CD4-positive, alpha-beta memory T cell (primary cell): Measurements from ENCODE around the gene GPR153. TPM values are rescaled to one million over a fixed set of nuclear protein-coding genes. Genes with fewer than 3 reads are reported as not detected.

ENCODE experiments used
- CTCF ChIA-PET: fragments of 350-600 bp; sonication (Branson Sonifier 250); formaldehyde crosslinking; loops from one replicate; lab custom pipeline; 2021; ENCODE audit warnings: inconsistent platforms; ENCODE audit not compliant: partially characterized antibody; lab: Charles Lee
- POLR2A ChIA-PET: fragments of 350-600 bp; sonication (Branson Sonifier 250); formaldehyde crosslinking; loops from one replicate; lab custom pipeline; 2021; ENCODE audit not compliant: partially characterized antibody; lab: Charles Lee
- DNase-seq, 5 donors: peaks; one replicate each; pipeline versions ENCODE4 v3.0.0 to v3.0.0-alpha.2; 2020 to 2022; ENCODE audit warnings: mixed read lengths in 1 of 5
- H3K27ac ChIP-seq: one replicate; pipeline ENCODE4 v1.7.0; 2013; ENCODE audit warnings: low read depth, low read length
- H3K27me3 ChIP-seq: 2 replicates; pipeline ENCODE4 v1.7.0; 2013; ENCODE audit warnings: mild to moderate bottlenecking, low read length, moderate library complexity; ENCODE audit not compliant: insufficient read depth
- H3K36me3 ChIP-seq: 2 replicates; pipeline ENCODE4 v1.7.0; 2013; ENCODE audit warnings: mild to moderate bottlenecking, low read length, moderate library complexity; ENCODE audit not compliant: insufficient read depth
- H3K4me1 ChIP-seq: 2 replicates; pipeline ENCODE4 v1.7.0; 2013; ENCODE audit warnings: mild to moderate bottlenecking, low read length, moderate library complexity; ENCODE audit not compliant: insufficient read depth
- H3K4me3 ChIP-seq, 2 donors: one replicate each; pipeline ENCODE4 v1.7.0; 2013; ENCODE audit warnings: low read length in 2 of 2, mild to moderate bottlenecking in 1 of 2
- H3K9me3 ChIP-seq, 2 donors: one replicate each; pipeline ENCODE4 v1.7.0; 2013; ENCODE audit warnings: low read length in 2 of 2, control low read depth in 1 of 2; ENCODE audit not compliant: control insufficient read depth in 1 of 2
- H3K27ac Mint-ChIP-seq, 7 donors: one replicate each; pipeline ENCODE4 v1.8.0; 2020 to 2021; ENCODE audit warnings: mixed read lengths in 7 of 7, mild to moderate bottlenecking in 6 of 7, inconsistent platforms in 3 of 7, moderate library complexity in 3 of 7
- H3K27me3 Mint-ChIP-seq, 2 donors: one replicate each; pipeline ENCODE4 v1.8.0; 2020 to 2021; ENCODE audit warnings: mixed read lengths in 2 of 2
- H3K36me3 Mint-ChIP-seq, 2 donors: one replicate each; pipeline ENCODE4 v1.8.0; 2020 to 2021; ENCODE audit warnings: mixed read lengths in 2 of 2, inconsistent platforms in 1 of 2, mild to moderate bottlenecking in 1 of 2
- H3K4me1 Mint-ChIP-seq, 4 donors: one replicate each; pipeline ENCODE4 v1.8.0; 2020 to 2021; ENCODE audit warnings: mixed read lengths in 4 of 4, mild to moderate bottlenecking in 1 of 4
- H3K4me3 Mint-ChIP-seq, 8 donors: one replicate each; pipeline ENCODE4 v1.8.0; 2020 to 2021; ENCODE audit warnings: mixed read lengths in 8 of 8, mild to moderate bottlenecking in 7 of 8, moderate library complexity in 6 of 8, inconsistent platforms in 3 of 8
- H3K9me3 Mint-ChIP-seq, 8 donors: one replicate each; pipeline ENCODE4 v1.8.0; 2020 to 2021; ENCODE audit warnings: mixed read lengths in 8 of 8, mild to moderate bottlenecking in 5 of 8, inconsistent platforms in 3 of 8, moderate library complexity in 1 of 8
- intact Hi-C: fragments of 100-400 bp; cut with micrococcal nuclease; formaldehyde crosslinking; loops from one replicate; pipeline ENCODE4 v1.15.1; 2023
- polyA plus RNA-seq, 2 donors: library from polyadenylated mRNA; unstranded; fragments of 300-500 nt; fragmentation: Illumina TruSeq; gene quantifications; one replicate each; pipeline ENCODE4 v1.2.3, GENCODE V29; 2021
- total RNA-seq, 2 experiments: library from RNA; stranded (reverse); gene quantifications; one replicate each; pipeline ENCODE4 v1.2.3, GENCODE V29; 2021

GPR153 gene
- total and polyA plus RNA-seq, 4 experiments from 2014 or later, result 0.32 to 0.33 TPM; not detected in 2

- Mint-ChIP-seq H3K27ac (no peak overlapping the region), H3K4me1 (no peaks in the 10 kb centered on the region), H3K4me3 (no peak overlapping the region), H3K9me3 (no peaks in the 10 kb centered on the region), H3K27me3 (no peaks in the 10 kb centered on the region), H3K36me3 (peaks cover 0 to 7% of the 10 kb centered on the region in 2 donors)
- no peak for DNase-seq
- intact Hi-C loops, result no loop called here
- Histone ChIP-seq H3K27me3 (no peaks in the 10 kb centered on the region), H3K4me1 (no peaks in the 10 kb centered on the region), H3K9me3 (no peaks in the 10 kb centered on the region), H3K36me3 (no peaks in the 10 kb centered on the region), H3K27ac (no peak overlapping the region), H3K4me3 (no peak overlapping the region)
- CTCF ChIA-PET, result no interaction called here
- POLR2A ChIA-PET, result no interaction called here
These were observed 18.2 kb upstream of the GPR153 start for GRCh38 chr1:6279066-6279465.

- Mint-ChIP-seq H3K9me3 (no peaks in the 10 kb centered on the region), H3K4me1 (no peaks in the 10 kb centered on the region), H3K27ac (no peak overlapping the region), H3K36me3 (peaks cover 0 to 7% of the 10 kb centered on the region in 2 donors), H3K4me3 (no peak overlapping the region), H3K27me3 (no peaks in the 10 kb centered on the region)
- intact Hi-C loops, result no loop called here
- no peaks in the 10 kb centered on the region for H3K9me3 ChIP-seq
- no peaks in the 10 kb centered on the region for H3K4me1 ChIP-seq
- DNase-seq, result no peak
- no peaks in the 10 kb centered on the region for H3K36me3 ChIP-seq
- no peak overlapping the region for H3K27ac ChIP-seq
- H3K27me3 ChIP-seq, result no peaks in the 10 kb centered on the region
- ChIA-PET POLR2A (no interaction called here), CTCF (no interaction called here)
- no peak overlapping the region for H3K4me3 ChIP-seq
These were observed 17.4 kb upstream of the GPR153 start for GRCh38 chr1:6278263-6278662.

- Histone ChIP-seq H3K36me3 (no peaks in the 10 kb centered on the region), H3K4me1 (no peaks in the 10 kb centered on the region), H3K27me3 (no peaks in the 10 kb centered on the region), H3K27ac (no peak overlapping the region), H3K4me3 (no peak overlapping the region), H3K9me3 (no peaks in the 10 kb centered on the region)
- no peak overlapping the region for H3K4me3 Mint-ChIP-seq
- H3K27ac Mint-ChIP-seq, result no peak overlapping the region
- no peaks in the 10 kb centered on the region for H3K27me3 Mint-ChIP-seq
- DNase-seq, result no peak
- intact Hi-C loops, result no loop called here
- H3K36me3 Mint-ChIP-seq, result peaks cover 0 to 7% of the 10 kb centered on the region in 2 donors
- H3K4me1 Mint-ChIP-seq, result no peaks in the 10 kb centered on the region
- ChIA-PET CTCF (no interaction called here), POLR2A (no interaction called here)
- H3K9me3 Mint-ChIP-seq, result no peaks in the 10 kb centered on the region
These were observed 16.1 kb upstream of the GPR153 start for GRCh38 chr1:6276811-6277555.

- H3K4me1 ChIP-seq, result no peaks in the 10 kb centered on the region
- no peaks in the 10 kb centered on the region for H3K27me3 Mint-ChIP-seq
- POLR2A ChIA-PET, result no interaction called here
These were observed 15.2 kb upstream of the GPR153 start for GRCh38 chr1:6275826-6276782.

GRCh38 chr1:6274622-6275139 is 13.8 kb upstream of the GPR153 start:
- H3K36me3 ChIP-seq, result no peaks in the 10 kb centered on the region
- DNase-seq, result no peak
- intact Hi-C loops, result no loop called here
- no peaks in the 10 kb centered on the region for H3K27me3 ChIP-seq
- H3K27me3 Mint-ChIP-seq, result no peaks in the 10 kb centered on the region
- H3K4me3 Mint-ChIP-seq, result no peak overlapping the region
- peaks cover 0 to 7% of the 10 kb centered on the region in 2 donors for H3K36me3 Mint-ChIP-seq
- no peaks in the 10 kb centered on the region for H3K4me1 ChIP-seq
- no peak overlapping the region for H3K4me3 ChIP-seq
- H3K27ac ChIP-seq, result no peak overlapping the region
- POLR2A ChIA-PET, result no interaction called here
- CTCF ChIA-PET, result no interaction called here
- no peaks in the 10 kb centered on the region for H3K9me3 ChIP-seq
- H3K9me3 Mint-ChIP-seq, result no peaks in the 10 kb centered on the region
- H3K27ac Mint-ChIP-seq, result no peak overlapping the region
- no peaks in the 10 kb centered on the region for H3K4me1 Mint-ChIP-seq

More at GRCh38 chr1:6275826-6276782, 15.2 kb upstream of the GPR153 start:
- no peak overlapping the region for H3K4me3 ChIP-seq
- CTCF ChIA-PET, result interaction anchor here (0.7 kb wide), 1 partner anchor 51 kb away, joined by 5 read pairs; no protein-coding TSS in a partner anchor
- H3K27me3 ChIP-seq, result no peaks in the 10 kb centered on the region
- Mint-ChIP-seq H3K4me3 (no peak overlapping the region), H3K9me3 (no peaks in the 10 kb centered on the region), H3K36me3 (peaks cover 0 to 7% of the 10 kb centered on the region in 2 donors), H3K27ac (no peak overlapping the region), H3K4me1 (no peaks in the 10 kb centered on the region)
- no peak for DNase-seq
- H3K27ac ChIP-seq, result no peak overlapping the region
- no peaks in the 10 kb centered on the region for H3K9me3 ChIP-seq
- intact Hi-C loops, result no loop called here
- no peaks in the 10 kb centered on the region for H3K36me3 ChIP-seq

GRCh38 chr1:6274102-6274501 is 13.2 kb upstream of the GPR153 start:
- H3K36me3 Mint-ChIP-seq, result peaks cover 0 to 7% of the 10 kb centered on the region in 2 donors

GRCh38 chr1:6273380-6273891 is 12.5 kb upstream of the GPR153 start:
- no peaks in the 10 kb centered on the region for H3K9me3 ChIP-seq
- no peak overlapping the region for H3K4me3 ChIP-seq
- no peaks in the 10 kb centered on the region for H3K9me3 Mint-ChIP-seq
- H3K27me3 ChIP-seq, result no peaks in the 10 kb centered on the region
- CTCF ChIA-PET, result no interaction called here
- H3K27ac ChIP-seq, result no peak overlapping the region
- no peak overlapping the region for H3K4me3 Mint-ChIP-seq
- H3K36me3 Mint-ChIP-seq, result peaks cover 0 to 4% of the 10 kb centered on the region in 2 donors
- DNase-seq, result no peak
- POLR2A ChIA-PET, result no interaction called here
- H3K27ac Mint-ChIP-seq, result no peak overlapping the region
- H3K27me3 Mint-ChIP-seq, result no peaks in the 10 kb centered on the region
- no peaks in the 10 kb centered on the region for H3K36me3 ChIP-seq
- no peaks in the 10 kb centered on the region for H3K4me1 Mint-ChIP-seq
- H3K4me1 ChIP-seq, result no peaks in the 10 kb centered on the region
- intact Hi-C loops, result no loop called here

More at GRCh38 chr1:6274102-6274501, 13.2 kb upstream of the GPR153 start:
- H3K36me3 ChIP-seq, result no peaks in the 10 kb centered on the region
- ChIA-PET POLR2A (no interaction called here), CTCF (no interaction called here)
- no peaks in the 10 kb centered on the region for H3K4me1 Mint-ChIP-seq
- H3K27ac ChIP-seq, result no peak overlapping the region
- no peak overlapping the region for H3K27ac Mint-ChIP-seq
- H3K4me3 Mint-ChIP-seq, result no peak overlapping the region
- DNase-seq, result no peak
- no peaks in the 10 kb centered on the region for H3K4me1 ChIP-seq
- no peak overlapping the region for H3K4me3 ChIP-seq
- H3K9me3 ChIP-seq, result no peaks in the 10 kb centered on the region
- no peaks in the 10 kb centered on the region for H3K9me3 Mint-ChIP-seq
- intact Hi-C loops, result no loop called here
- H3K27me3 Mint-ChIP-seq, result no peaks in the 10 kb centered on the region
- H3K27me3 ChIP-seq, result no peaks in the 10 kb centered on the region
